WTC11 (cell line): ENCODE data around the gene AQP9.
"Not testable (repeated sequence)": the region's sequence is repeated elsewhere in the genome, so short reads cannot be mapped to it uniquely, and the experiment has no call there.

Experiments used
- CREB1 ChIP-seq: sonication (generic); formaldehyde crosslinking; IDR thresholded peaks from 2 replicates; pipeline ENCODE4 v1.8.0; 2023; ENCODE audit warnings: mild to moderate bottlenecking, missing genetic modification reagents
- ESRRA ChIP-seq: sonication (generic); formaldehyde crosslinking; IDR thresholded peaks from 2 replicates; pipeline ENCODE4 v1.8.1; 2022; ENCODE audit warnings: mild to moderate bottlenecking, missing genetic modification reagents, borderline replicate concordance
- FOXP1 ChIP-seq: sonication (generic); formaldehyde crosslinking; IDR thresholded peaks from 2 replicates; pipeline ENCODE4 v1.8.0; 2022; ENCODE audit warnings: missing genetic modification reagents, mild to moderate bottlenecking, moderate library complexity, borderline replicate concordance
- JUN ChIP-seq: sonication (generic); formaldehyde crosslinking; IDR thresholded peaks from 2 replicates; pipeline ENCODE4 v1.8.0; 2023; ENCODE audit warnings: mild to moderate bottlenecking, missing genetic modification reagents
- SP1 ChIP-seq: sonication (generic); formaldehyde crosslinking; conservative IDR thresholded peaks from 2 replicates; pipeline ENCODE4 v1.8.1; 2022; ENCODE audit warnings: missing genetic modification reagents
- ZNF671 ChIP-seq: fragments of 250-450 bp; sonication (Bioruptor Pico); IDR thresholded peaks from 2 replicates; pipeline ENCODE4 v1.8.0; 2021; ENCODE audit warnings: mild to moderate bottlenecking
- TF ChIP-seq, protein P1 (sequence below): sonication (generic); formaldehyde crosslinking; IDR thresholded peaks from 2 replicates; pipeline ENCODE4 v1.8.1; 2022; ENCODE audit warnings: mild to moderate bottlenecking, moderate library complexity, missing genetic modification reagents
- TF ChIP-seq, protein P2 (sequence below): fragments of 200-600 bp; IDR thresholded peaks from 2 replicates; pipeline ENCODE4 v1.8.0; 2022; ENCODE audit warnings: antibody characterized with exemption
- TF ChIP-seq, protein P3 (sequence below): sonication (generic); formaldehyde crosslinking; IDR thresholded peaks from 2 replicates; pipeline ENCODE4 v1.8.1; 2023; ENCODE audit warnings: mild to moderate bottlenecking, missing genetic modification reagents, moderate library complexity
- TF ChIP-seq, protein P4 (sequence below): sonication (generic); formaldehyde crosslinking; IDR thresholded peaks from 2 replicates; pipeline ENCODE4 v1.8.1; 2022; ENCODE audit warnings: missing genetic modification reagents, borderline replicate concordance

GRCh38 chr15:58209007-58209481, 70.9 kb downstream of the AQP9 start:
- not testable (repeated sequence) for TF ChIP-seq ESRRA (CRISPR knock-in tag); JUN; ZNF671 (CRISPR knock-in tag); FOXP1; CREB1 (CRISPR knock-in tag); SP1
- TF ChIP-seq, protein P1, sequence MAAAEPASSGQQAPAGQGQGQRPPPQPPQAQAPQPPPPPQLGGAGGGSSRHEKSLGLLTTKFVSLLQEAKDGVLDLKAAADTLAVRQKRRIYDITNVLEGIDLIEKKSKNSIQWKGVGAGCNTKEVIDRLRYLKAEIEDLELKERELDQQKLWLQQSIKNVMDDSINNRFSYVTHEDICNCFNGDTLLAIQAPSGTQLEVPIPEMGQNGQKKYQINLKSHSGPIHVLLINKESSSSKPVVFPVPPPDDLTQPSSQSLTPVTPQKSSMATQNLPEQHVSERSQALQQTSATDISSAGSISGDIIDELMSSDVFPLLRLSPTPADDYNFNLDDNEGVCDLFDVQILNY (CRISPR knock-in tag) = not testable (repeated sequence)
- TF ChIP-seq, protein P2, sequence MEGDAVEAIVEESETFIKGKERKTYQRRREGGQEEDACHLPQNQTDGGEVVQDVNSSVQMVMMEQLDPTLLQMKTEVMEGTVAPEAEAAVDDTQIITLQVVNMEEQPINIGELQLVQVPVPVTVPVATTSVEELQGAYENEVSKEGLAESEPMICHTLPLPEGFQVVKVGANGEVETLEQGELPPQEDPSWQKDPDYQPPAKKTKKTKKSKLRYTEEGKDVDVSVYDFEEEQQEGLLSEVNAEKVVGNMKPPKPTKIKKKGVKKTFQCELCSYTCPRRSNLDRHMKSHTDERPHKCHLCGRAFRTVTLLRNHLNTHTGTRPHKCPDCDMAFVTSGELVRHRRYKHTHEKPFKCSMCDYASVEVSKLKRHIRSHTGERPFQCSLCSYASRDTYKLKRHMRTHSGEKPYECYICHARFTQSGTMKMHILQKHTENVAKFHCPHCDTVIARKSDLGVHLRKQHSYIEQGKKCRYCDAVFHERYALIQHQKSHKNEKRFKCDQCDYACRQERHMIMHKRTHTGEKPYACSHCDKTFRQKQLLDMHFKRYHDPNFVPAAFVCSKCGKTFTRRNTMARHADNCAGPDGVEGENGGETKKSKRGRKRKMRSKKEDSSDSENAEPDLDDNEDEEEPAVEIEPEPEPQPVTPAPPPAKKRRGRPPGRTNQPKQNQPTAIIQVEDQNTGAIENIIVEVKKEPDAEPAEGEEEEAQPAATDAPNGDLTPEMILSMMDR = not testable (repeated sequence)
- TF ChIP-seq, protein P3, sequence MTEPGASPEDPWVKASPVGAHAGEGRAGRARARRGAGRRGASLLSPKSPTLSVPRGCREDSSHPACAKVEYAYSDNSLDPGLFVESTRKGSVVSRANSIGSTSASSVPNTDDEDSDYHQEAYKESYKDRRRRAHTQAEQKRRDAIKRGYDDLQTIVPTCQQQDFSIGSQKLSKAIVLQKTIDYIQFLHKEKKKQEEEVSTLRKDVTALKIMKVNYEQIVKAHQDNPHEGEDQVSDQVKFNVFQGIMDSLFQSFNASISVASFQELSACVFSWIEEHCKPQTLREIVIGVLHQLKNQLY (CRISPR knock-in tag) = not testable (repeated sequence)
- TF ChIP-seq, protein P4, sequence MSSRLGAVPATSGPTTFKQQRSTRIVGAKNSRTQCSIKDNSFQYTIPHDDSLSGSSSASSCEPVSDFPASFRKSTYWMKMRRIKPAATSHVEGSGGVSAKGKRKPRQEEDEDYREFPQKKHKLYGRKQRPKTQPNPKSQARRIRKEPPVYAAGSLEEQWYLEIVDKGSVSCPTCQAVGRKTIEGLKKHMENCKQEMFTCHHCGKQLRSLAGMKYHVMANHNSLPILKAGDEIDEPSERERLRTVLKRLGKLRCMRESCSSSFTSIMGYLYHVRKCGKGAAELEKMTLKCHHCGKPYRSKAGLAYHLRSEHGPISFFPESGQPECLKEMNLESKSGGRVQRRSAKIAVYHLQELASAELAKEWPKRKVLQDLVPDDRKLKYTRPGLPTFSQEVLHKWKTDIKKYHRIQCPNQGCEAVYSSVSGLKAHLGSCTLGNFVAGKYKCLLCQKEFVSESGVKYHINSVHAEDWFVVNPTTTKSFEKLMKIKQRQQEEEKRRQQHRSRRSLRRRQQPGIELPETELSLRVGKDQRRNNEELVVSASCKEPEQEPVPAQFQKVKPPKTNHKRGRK (CRISPR knock-in tag) = not testable (repeated sequence)
